Loucy (cell line): ENCODE data around the gene CTNND2.

Experiments used
- H2AFZ ChIP-seq: fragments of 200-600 bp; sonication (generic); 2 replicates; pipeline ENCODE4 v1.6.0; 2016; ENCODE audit warnings: antibody characterized with exemption, mild to moderate bottlenecking, low read length, moderate library complexity
- H3F3A ChIP-seq: fragments of 200-600 bp; 2 replicates; pipeline ENCODE4 v1.6.0; 2016; ENCODE audit warnings: antibody characterized with exemption, low read depth, mild to moderate bottlenecking
- H3K27me3 ChIP-seq: fragments of 200-600 bp; sonication (generic); 2 replicates; pipeline ENCODE4 v1.6.1; 2014; ENCODE audit warnings: low read length, mild to moderate bottlenecking; ENCODE audit not compliant: insufficient read depth, poor library complexity, severe bottlenecking
- H3K36me3 ChIP-seq: fragments of 200-600 bp; sonication (generic); 2 replicates; pipeline ENCODE4 v1.6.1; 2016; ENCODE audit warnings: low read length; ENCODE audit not compliant: insufficient read depth
- H3K4me1 ChIP-seq: fragments of 200-600 bp; sonication (generic); 2 replicates; pipeline ENCODE4 v1.5.1; 2014; ENCODE audit warnings: low read length, mild to moderate bottlenecking; ENCODE audit not compliant: insufficient read depth, poor library complexity, severe bottlenecking
- H3K4me2 ChIP-seq: fragments of 200-600 bp; sonication (generic); 2 replicates; pipeline ENCODE4 v1.6.0; 2014; ENCODE audit warnings: antibody characterized with exemption, low read length, low read depth, mild to moderate bottlenecking; ENCODE audit not compliant: poor library complexity, severe bottlenecking
- H3K4me3 ChIP-seq: fragments of 200-600 bp; sonication (generic); 2 replicates; pipeline ENCODE4 v1.5.1; 2014; ENCODE audit warnings: low read length, mild to moderate bottlenecking, mixed read lengths; ENCODE audit not compliant: poor library complexity, severe bottlenecking
- H3K79me2 ChIP-seq: fragments of 200-600 bp; sonication (generic); 2 replicates; pipeline ENCODE4 v1.6.1; 2014; ENCODE audit warnings: low read length; ENCODE audit not compliant: insufficient read depth
- H3K9ac ChIP-seq: fragments of 200-600 bp; sonication (generic); 2 replicates; pipeline ENCODE4 v1.6.0; 2014; ENCODE audit warnings: mild to moderate bottlenecking, low read depth, low read length, moderate library complexity; ENCODE audit not compliant: poor library complexity, severe bottlenecking
- H3K9me2 ChIP-seq: fragments of 200-600 bp; sonication (generic); replicated peaks from 2 replicates; pipeline ENCODE4 v1.6.1; 2016; ENCODE audit warnings: low read depth, low read length, mixed read lengths
- H3K9me3 ChIP-seq: fragments of 200-600 bp; sonication (generic); 2 replicates; pipeline ENCODE4 v1.6.1; 2014; ENCODE audit warnings: mild to moderate bottlenecking, antibody characterized with exemption, low read length, low read depth; ENCODE audit not compliant: insufficient read depth
- H4K20me1 ChIP-seq: fragments of 200-600 bp; sonication (generic); 2 replicates; pipeline ENCODE4 v1.6.0; 2014; ENCODE audit warnings: antibody characterized with exemption, low read length, mild to moderate bottlenecking; ENCODE audit not compliant: insufficient read depth, poor library complexity, severe bottlenecking
- CTCF ChIP-seq: fragments of 200-600 bp; sonication (generic); conservative IDR thresholded peaks from 2 replicates; pipeline ENCODE4 v1.5.1; 2014; ENCODE audit warnings: mild to moderate bottlenecking, antibody characterized with exemption, low read length
- EZH2phosphoT487 ChIP-seq: fragments of 200-600 bp; IDR thresholded peaks from 2 replicates; pipeline ENCODE4 v1.6.1; 2018; ENCODE audit warnings: antibody characterized with exemption, mild to moderate bottlenecking, moderate library complexity, borderline replicate concordance

CTNND2 gene

GRCh38 chr5:11780641-11781345, 123.5 kb downstream of the CTNND2 start:
- H3K4me2 ChIP-seq: no peak overlapping the region
- H3K9me3 ChIP-seq: no peaks in the 10 kb centered on the region
- no peaks in the 10 kb centered on the region for H4K20me1 ChIP-seq
- H3K4me1 ChIP-seq: no peaks in the 10 kb centered on the region
- no peak overlapping the region for H3K4me3 ChIP-seq
- H3K79me2 ChIP-seq: no peaks in the 10 kb centered on the region
- TF ChIP-seq CTCF: no peak
- TF ChIP-seq EZH2phosphoT487: no peak
- no peak overlapping the region for H3K9ac ChIP-seq
- H3K9me2 ChIP-seq: no peaks in the 10 kb centered on the region
- no peaks in the 10 kb centered on the region for H3K27me3 ChIP-seq
- no peaks in the 10 kb centered on the region for H3F3A ChIP-seq
- no peak overlapping the region for H2AFZ ChIP-seq
- H3K36me3 ChIP-seq: no peaks in the 10 kb centered on the region

- no peak overlapping the region for H3K9ac ChIP-seq
- TF ChIP-seq CTCF: no peak
- TF ChIP-seq EZH2phosphoT487: no peak
- H3K9me2 ChIP-seq: no peaks in the 10 kb centered on the region
- H3K9me3 ChIP-seq: no peaks in the 10 kb centered on the region
- H3K4me2 ChIP-seq: no peak overlapping the region
- no peaks in the 10 kb centered on the region for H3K4me1 ChIP-seq
- H3K27me3 ChIP-seq: no peaks in the 10 kb centered on the region
- H3K4me3 ChIP-seq: no peak overlapping the region
- H3F3A ChIP-seq: no peaks in the 10 kb centered on the region
- no peaks in the 10 kb centered on the region for H3K79me2 ChIP-seq
- H3K36me3 ChIP-seq: no peaks in the 10 kb centered on the region
- no peak overlapping the region for H2AFZ ChIP-seq
- no peaks in the 10 kb centered on the region for H4K20me1 ChIP-seq
Measured at GRCh38 chr5:11777096-11777495, 127.2 kb downstream of the CTNND2 start.

GRCh38 chr5:11770310-11770709, 133.9 kb downstream of the CTNND2 start:
- Histone ChIP-seq H3K36me3 (no peaks in the 10 kb centered on the region), H3K9me2 (no peaks in the 10 kb centered on the region), H3K79me2 (no peaks in the 10 kb centered on the region), H3K27me3 (no peaks in the 10 kb centered on the region), H3K4me3 (no peak overlapping the region), H2AFZ (no peak overlapping the region), H4K20me1 (no peaks in the 10 kb centered on the region), H3K9ac (no peak overlapping the region), H3K4me1 (no peaks in the 10 kb centered on the region), H3K9me3 (no peaks in the 10 kb centered on the region), H3F3A (no peaks in the 10 kb centered on the region), H3K4me2 (no peak overlapping the region)
- no peak for TF ChIP-seq CTCF
- TF ChIP-seq EZH2phosphoT487: no peak
